Mesenchymal stem cell (in vitro differentiated cells and primary cell): ENCODE data around the gene PCSK9.
A peak's percentile ranks its signal among the peaks of the same experiment; 100 is the strongest.

ENCODE experiments used
- DNase-seq: peaks from one replicate; pipeline ENCODE4 v3.0.0-alpha.2; 2013
- H2AFZ ChIP-seq: one replicate; pipeline ENCODE4 v1.6.1; 2013; ENCODE audit warnings: low read depth, mild to moderate bottlenecking, control low read depth, inconsistent platforms, low read length, moderate library complexity
- H2AK5ac ChIP-seq: 2 replicates; pipeline ENCODE4 v1.6.1; 2013; ENCODE audit warnings: low read length, moderate library complexity, mild to moderate bottlenecking, inconsistent platforms; ENCODE audit not compliant: severe bottlenecking
- H2BK120ac ChIP-seq: one replicate; pipeline ENCODE4 v1.6.1; 2013; ENCODE audit warnings: low read depth, mild to moderate bottlenecking, inconsistent platforms, low read length, moderate library complexity
- H2BK12ac ChIP-seq, 2 experiments: one replicate each; pipeline ENCODE4 v1.6.1; 2013; ENCODE audit warnings: inconsistent platforms in 2 of 2, low read length in 2 of 2, mild to moderate bottlenecking in 2 of 2, moderate library complexity in 2 of 2, control low read depth in 1 of 2
- H2BK15ac ChIP-seq: one replicate; pipeline ENCODE4 v1.6.1; 2013; ENCODE audit warnings: mild to moderate bottlenecking, low read depth, inconsistent platforms; ENCODE audit not compliant: poor library complexity, severe bottlenecking
- H2BK5ac ChIP-seq: 2 replicates; pipeline ENCODE4 v1.6.1; 2013; ENCODE audit warnings: low read depth, mild to moderate bottlenecking, low read length, control low read depth, inconsistent platforms; ENCODE audit not compliant: poor library complexity, severe bottlenecking
- H3K14ac ChIP-seq, 2 experiments: one replicate each; pipeline ENCODE4 v1.6.1; 2013; ENCODE audit warnings: inconsistent platforms in 2 of 2, low read length in 2 of 2, control low read depth in 1 of 2, mild to moderate bottlenecking in 1 of 2, moderate library complexity in 1 of 2
- H3K18ac ChIP-seq, 2 experiments: one replicate each; pipeline ENCODE4 v1.6.1; 2013; ENCODE audit warnings: inconsistent platforms in 2 of 2, low read length in 2 of 2, control low read depth in 1 of 2, low read depth in 1 of 2, mild to moderate bottlenecking in 1 of 2
- H3K23ac ChIP-seq, 2 experiments: one replicate each; pipeline ENCODE4 v1.6.1; 2013; ENCODE audit warnings: inconsistent platforms in 2 of 2, low read length in 2 of 2, mild to moderate bottlenecking in 2 of 2, moderate library complexity in 2 of 2, control low read depth in 1 of 2
- H3K27ac ChIP-seq: 2 replicates; pipeline ENCODE4 v1.5.1; 2013; ENCODE audit warnings: mild to moderate bottlenecking, moderate library complexity, low read length, control low read depth, inconsistent platforms; ENCODE audit not compliant: poor library complexity, severe bottlenecking
- H3K27me3 ChIP-seq, 2 experiments: 2 replicates each; pipeline versions ENCODE4 v1.6.1 to v1.7.0; 2013; ENCODE audit warnings: low read length in 2 of 2, mild to moderate bottlenecking in 2 of 2, moderate library complexity in 2 of 2, control low read depth in 1 of 2, inconsistent platforms in 1 of 2; ENCODE audit not compliant: control insufficient read depth in 1 of 2, insufficient read depth in 1 of 2
- H3K36me3 ChIP-seq, 2 experiments: 2 replicates each; pipeline versions ENCODE4 v1.6.1 to v1.7.0; 2013; ENCODE audit warnings: low read length in 2 of 2, control low read depth in 1 of 2, inconsistent platforms in 1 of 2, low read depth in 1 of 2, mild to moderate bottlenecking in 1 of 2; ENCODE audit not compliant: insufficient read depth in 2 of 2, control insufficient read depth in 1 of 2
- H3K4ac ChIP-seq, 2 experiments: one replicate each; pipeline ENCODE4 v1.6.1; 2013; ENCODE audit warnings: inconsistent platforms in 2 of 2, low read length in 2 of 2, mild to moderate bottlenecking in 2 of 2, moderate library complexity in 2 of 2, control low read depth in 1 of 2, low read depth in 1 of 2
- H3K4me1 ChIP-seq: 2 replicates; pipeline ENCODE4 v1.6.1; 2013; ENCODE audit warnings: low read depth, low read length, control low read depth; ENCODE audit not compliant: control insufficient read depth, insufficient read depth
- H3K4me2 ChIP-seq: 2 replicates; pipeline ENCODE4 v1.6.1; 2013; ENCODE audit warnings: low read length, mild to moderate bottlenecking, inconsistent platforms; ENCODE audit not compliant: poor library complexity, severe bottlenecking
- H3K4me3 ChIP-seq, 2 experiments: 2 replicates each; pipeline versions ENCODE4 v1.5.1 to v1.7.0; 2013; ENCODE audit warnings: low read length in 2 of 2, mild to moderate bottlenecking in 2 of 2, control low read depth in 1 of 2, low read depth in 1 of 2; ENCODE audit not compliant: insufficient read depth in 1 of 2
- H3K79me1 ChIP-seq: replicated peaks from 2 replicates; pipeline ENCODE4 v1.6.1; 2013; ENCODE audit warnings: mild to moderate bottlenecking, control low read depth, low read length, inconsistent platforms; ENCODE audit not compliant: poor library complexity, severe bottlenecking
- H3K9ac ChIP-seq: 2 replicates; pipeline ENCODE4 v1.7.0; 2013; ENCODE audit warnings: mild to moderate bottlenecking, low read length, moderate library complexity
- H3K9me3 ChIP-seq: 2 replicates; pipeline ENCODE4 v1.7.0; 2013; ENCODE audit warnings: mild to moderate bottlenecking, low read length; ENCODE audit not compliant: control insufficient read depth
- H4K8ac ChIP-seq: one replicate; pipeline ENCODE4 v1.6.1; 2013; ENCODE audit warnings: inconsistent platforms, mild to moderate bottlenecking, low read length, moderate library complexity
- H4K91ac ChIP-seq: one replicate; pipeline ENCODE4 v1.6.1; 2013; ENCODE audit warnings: mild to moderate bottlenecking, low read length, inconsistent platforms
- WGBS: methylation state at CpG from one replicate; pipeline ENCODE4 v1.1.7; 2013; ENCODE audit warnings: mixed read lengths; 5-methylcytosine and 5-hydroxymethylcytosine counted together

Gene PCSK9

DNA sequence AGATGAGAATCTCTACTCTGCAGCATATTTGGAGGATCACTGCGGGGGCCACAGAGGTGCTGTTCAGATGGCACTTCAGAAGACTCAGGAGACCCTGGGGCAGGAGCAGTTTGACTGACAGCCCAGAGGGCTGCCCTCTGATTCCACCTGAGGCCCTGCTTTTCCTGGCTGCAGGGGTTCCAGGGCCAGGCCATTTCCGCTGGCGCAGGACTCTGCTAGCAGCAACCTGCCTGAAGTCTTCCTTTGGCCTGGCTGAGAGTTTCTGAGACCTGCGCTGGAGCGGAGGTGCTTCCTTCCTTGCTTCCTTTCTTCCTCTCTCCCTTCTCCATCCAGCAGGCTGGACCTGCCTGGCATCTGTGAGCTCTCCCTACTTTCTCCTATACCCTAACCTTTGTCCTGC, 11.8 kb downstream of the PCSK9 start:
- Histone ChIP-seq H2BK120ac (no peak overlapping the region), H4K91ac (no peak overlapping the region), H3K36me3 (no peaks in the 10 kb centered on the region), H2BK5ac (no peak overlapping the region), H3K27ac (no peak overlapping the region), H3K4me2 (no peak overlapping the region), H2AFZ (no peak overlapping the region), H3K4me1 (peaks cover 5% of the 10 kb centered on the region), H3K79me1 (no peaks in the 10 kb centered on the region), H3K18ac (no peak overlapping the region), H3K27me3 (peaks cover 0 to 42% of the 10 kb centered on the region in 2 experiments), H2BK15ac (no peak overlapping the region), H3K4ac (no peak overlapping the region), H4K8ac (no peak overlapping the region), H3K9me3 (no peaks in the 10 kb centered on the region), H2BK12ac (no peak overlapping the region), H3K4me3 (no peak overlapping the region), H3K9ac (no peak overlapping the region), H3K23ac (no peak overlapping the region), H3K14ac (no peak overlapping the region), H2AK5ac (no peak overlapping the region)
- DNase-seq, result no peak
- 98% methylated on average over 5 of the region's 5 CpGs for WGBS

DNA sequence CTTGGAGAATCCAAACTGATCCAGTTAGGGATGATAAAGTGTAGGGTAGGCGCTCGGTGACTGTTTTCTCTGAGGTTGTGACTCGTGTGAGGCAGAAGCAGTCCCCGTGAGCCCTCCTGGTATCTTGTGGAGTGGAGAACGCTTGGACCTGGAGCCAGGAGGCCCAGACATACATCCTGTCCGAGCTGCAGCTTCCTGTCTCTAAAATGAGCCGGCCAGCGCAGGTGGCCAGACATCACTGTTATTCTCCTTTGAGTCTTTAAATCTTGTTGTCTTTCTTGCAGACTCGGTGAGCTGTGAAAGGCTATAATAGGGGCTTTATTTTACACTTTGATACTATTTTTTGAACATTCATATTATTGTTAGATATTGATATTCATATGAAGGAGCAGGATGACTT, 12.3 kb downstream of the PCSK9 start:
- 75% methylated on average over 7 of the region's 9 CpGs for WGBS
- Histone ChIP-seq H3K27ac (no peak overlapping the region), H4K8ac (no peak overlapping the region), H2BK5ac (no peak overlapping the region), H3K9ac (no peak overlapping the region), H3K4ac (no peak overlapping the region), H2AFZ (no peak overlapping the region), H2AK5ac (no peak overlapping the region), H3K18ac (no peak overlapping the region), H3K9me3 (no peaks in the 10 kb centered on the region), H2BK15ac (no peak overlapping the region), H3K4me3 (no peak overlapping the region), H3K27me3 (peaks cover 0 to 41% of the 10 kb centered on the region in 2 experiments), H3K4me2 (no peak overlapping the region), H4K91ac (no peak overlapping the region), H3K79me1 (no peaks in the 10 kb centered on the region), H3K14ac (no peak overlapping the region), H2BK12ac (no peak overlapping the region), H3K23ac (no peak overlapping the region), H3K36me3 (no peaks in the 10 kb centered on the region), H2BK120ac (no peak overlapping the region), H3K4me1 (peaks cover 5% of the 10 kb centered on the region)
- DNase-seq, result no peak

- Histone ChIP-seq H3K36me3 (no peaks in the 10 kb centered on the region), H3K9ac (no peak overlapping the region), H3K4me3 (no peak overlapping the region), H3K4me1 (peaks cover 5% of the 10 kb centered on the region), H2BK12ac (no peak overlapping the region), H2AFZ (no peak overlapping the region), H4K91ac (no peak overlapping the region), H3K27me3 (peaks cover 0 to 33% of the 10 kb centered on the region in 2 experiments), H3K23ac (no peak overlapping the region), H3K27ac (no peak overlapping the region), H3K79me1 (no peaks in the 10 kb centered on the region), H3K18ac (no peak overlapping the region), H2BK5ac (no peak overlapping the region), H4K8ac (no peak overlapping the region), H2BK15ac (no peak overlapping the region), H3K14ac (no peak overlapping the region), H3K4ac (no peak overlapping the region), H3K4me2 (no peak overlapping the region), H2AK5ac (no peak overlapping the region), H3K9me3 (no peaks in the 10 kb centered on the region), H2BK120ac (no peak overlapping the region)
- DNase-seq, result no peak
- WGBS, result 86% methylated on average over 28 of the region's 29 CpGs
Measured at GRCh38 chr1:55052221-55053142, 13.1 kb downstream of the PCSK9 start.

GRCh38 chr1:55053265-55053954, 14.1 kb downstream of the PCSK9 start:
- H3K4me1 ChIP-seq, result peaks cover 5% of the 10 kb centered on the region
- no peak overlapping the region for H3K14ac ChIP-seq
- H2AFZ ChIP-seq, result no peak overlapping the region
- WGBS, result 59% methylated on average over 7 of the region's 7 CpGs
- H2BK5ac ChIP-seq, result no peak overlapping the region
- H2BK12ac ChIP-seq, result no peak overlapping the region
- H2AK5ac ChIP-seq, result no peak overlapping the region
- no peak overlapping the region for H3K18ac ChIP-seq
- peak; percentile 16 for DNase-seq
- H4K8ac ChIP-seq, result no peak overlapping the region
- H3K9ac ChIP-seq, result no peak overlapping the region
- no peak overlapping the region for H3K23ac ChIP-seq
- H3K27ac ChIP-seq, result no peak overlapping the region
- H3K9me3 ChIP-seq, result no peaks in the 10 kb centered on the region
- H3K4ac ChIP-seq, result no peak overlapping the region
- H3K79me1 ChIP-seq, result no peaks in the 10 kb centered on the region
- H4K91ac ChIP-seq, result no peak overlapping the region
- no peak overlapping the region for H3K4me2 ChIP-seq
- peaks cover 0 to 26% of the 10 kb centered on the region in 2 experiments for H3K27me3 ChIP-seq
- H2BK15ac ChIP-seq, result no peak overlapping the region
- H3K4me3 ChIP-seq, result no peak overlapping the region
- no peak overlapping the region for H2BK120ac ChIP-seq
- no peaks in the 10 kb centered on the region for H3K36me3 ChIP-seq
